PFSK-1 (cell line): ENCODE data around the gene SGMS2.

Experiments
- FOXP2 ChIP-seq: optimal IDR thresholded peaks from 2 replicates; pipeline ENCODE3; 2011; ENCODE audit warnings: borderline replicate concordance, control low read depth, inconsistent platforms; ENCODE audit not compliant: insufficient read depth; ENCODE audit errors: extremely low read length, extremely low read depth
- POLR2AphosphoS5 ChIP-seq: IDR thresholded peaks from 2 replicates; pipeline ENCODE4 v1.6.1; 2012; ENCODE audit warnings: low read depth, mild to moderate bottlenecking, control low read depth, low read length, moderate library complexity
- REST ChIP-seq, 2 experiments: IDR thresholded peaks; 2 replicates each; pipeline versions ENCODE4 v1.6.1 to v1.8.0; 2011 to 2012; ENCODE audit warnings: low read depth in 2 of 2, low read length in 2 of 2, control low read depth in 1 of 2, inconsistent platforms in 1 of 2, mild to moderate bottlenecking in 1 of 2, moderate library complexity in 1 of 2; ENCODE audit not compliant: insufficient read depth in 1 of 2
- SIN3A ChIP-seq: IDR thresholded peaks from 2 replicates; pipeline ENCODE4 v1.6.1; 2012; ENCODE audit warnings: mild to moderate bottlenecking, low read length, moderate library complexity, borderline replicate concordance; ENCODE audit not compliant: insufficient read depth
- TAF1 ChIP-seq: IDR thresholded peaks from 2 replicates; pipeline ENCODE4 v1.6.1; 2012; ENCODE audit warnings: low read length, control low read depth, borderline replicate concordance; ENCODE audit not compliant: insufficient read depth

SGMS2 gene

GRCh38 chr4:107850438-107850837 is 25.7 kb downstream of the SGMS2 start:
- no peak for TF ChIP-seq REST (IDR thresholded peaks at IDR 0.05; ENCODE audit: insufficient read depth in 1 of 2, low read depth in 2 of 2, low read length in 2 of 2)
- TF ChIP-seq POLR2AphosphoS5 = no peak
- no peak for TF ChIP-seq TAF1
- TF ChIP-seq SIN3A = no peak
- TF ChIP-seq FOXP2 = no peak

GRCh38 chr4:107853444-107854355 is 29.0 kb downstream of the SGMS2 start:
- TF ChIP-seq POLR2AphosphoS5 (no peak), TAF1 (no peak), SIN3A (no peak), REST (IDR thresholded peaks at IDR 0.05; ENCODE audit: insufficient read depth in 1 of 2, low read depth in 2 of 2, low read length in 2 of 2) (no peak), FOXP2 (no peak)

- TF ChIP-seq TAF1 (no peak), SIN3A (no peak), FOXP2 (no peak), REST (IDR thresholded peaks at IDR 0.05; ENCODE audit: insufficient read depth in 1 of 2, low read depth in 2 of 2, low read length in 2 of 2) (no peak), POLR2AphosphoS5 (no peak)
These were observed 29.8 kb downstream of the SGMS2 start for GRCh38 chr4:107854356-107855022.

- TF ChIP-seq REST (IDR thresholded peaks at IDR 0.05; ENCODE audit: insufficient read depth in 1 of 2, low read depth in 2 of 2, low read length in 2 of 2) = no peak
- TF ChIP-seq FOXP2 = no peak
- TF ChIP-seq TAF1 = no peak
- TF ChIP-seq POLR2AphosphoS5 = no peak
- TF ChIP-seq SIN3A = no peak
These were observed 31.0 kb downstream of the SGMS2 start for GRCh38 chr4:107855723-107856122.
